GM18505 (cell line): Measurements from ENCODE around the gene NFIA.

Experiments used
- ATAC-seq: cut with Tn5 transposase; IDR thresholded peaks from one replicate; pipeline ENCODE4 v1.9.1; 2021; ENCODE audit not compliant: unreplicated experiment
- POLR2A ChIP-seq: IDR thresholded peaks from 4 replicates; pipeline ENCODE4 v1.6.1; 2011; ENCODE audit warnings: borderline replicate concordance; ENCODE audit not compliant: insufficient read depth, insufficient read length; ENCODE audit errors: extremely low read depth

NFIA gene

GRCh38 chr1:61182480-61182879 lies 100.1 kb downstream of the NFIA start:
- ATAC-seq: no peak
- TF ChIP-seq POLR2A: no peak

GRCh38 chr1:61183471-61184039 lies 101.2 kb downstream of the NFIA start:
- no peak for ATAC-seq
- no peak for TF ChIP-seq POLR2A

GRCh38 chr1:61184040-61184713 lies 101.8 kb downstream of the NFIA start:
- ATAC-seq: no peak

GRCh38 chr1:61184714-61185106 lies 102.3 kb downstream of the NFIA start:
- TF ChIP-seq POLR2A: no peak

More at GRCh38 chr1:61184040-61184713, 101.8 kb downstream of the NFIA start:
- no peak for TF ChIP-seq POLR2A

GRCh38 chr1:61186753-61187152 lies 104.4 kb downstream of the NFIA start:
- no peak for ATAC-seq
- TF ChIP-seq POLR2A: no peak

More at GRCh38 chr1:61184714-61185106, 102.3 kb downstream of the NFIA start:
- no peak for ATAC-seq

- no peak for TF ChIP-seq POLR2A
- no peak for ATAC-seq
Measured at GRCh38 chr1:61187352-61188086, 105.2 kb downstream of the NFIA start.

- TF ChIP-seq POLR2A: no peak
- ATAC-seq: no peak
Measured at GRCh38 chr1:61190153-61190552, 107.8 kb downstream of the NFIA start.

- no peak for TF ChIP-seq POLR2A
- ATAC-seq: no peak
Measured at GRCh38 chr1:61190618-61191432, 108.5 kb downstream of the NFIA start.

GRCh38 chr1:61191433-61191720 lies 109.0 kb downstream of the NFIA start:
- TF ChIP-seq POLR2A: no peak
- no peak for ATAC-seq

GRCh38 chr1:61192663-61193330 lies 110.4 kb downstream of the NFIA start:
- ATAC-seq: no peak
- TF ChIP-seq POLR2A: no peak

GRCh38 chr1:61193808-61194207 lies 111.4 kb downstream of the NFIA start:
- no peak for ATAC-seq
- no peak for TF ChIP-seq POLR2A

GRCh38 chr1:61198554-61198953 lies 116.2 kb downstream of the NFIA start:
- ATAC-seq: no peak
- TF ChIP-seq POLR2A: no peak

- TF ChIP-seq POLR2A: no peak
- ATAC-seq: no peak
Measured at GRCh38 chr1:61201035-61201434, 118.7 kb downstream of the NFIA start.
